K562 (cell line): ENCODE measurements around the gene MRPS18B. TPM values are rescaled to one million over a fixed set of nuclear protein-coding genes. Genes with fewer than 3 reads are reported as not detected.
A peak's percentile ranks its signal among the peaks of the same experiment; 100 is the strongest.

ENCODE experiments used
- ARNT ChIP-seq, 2 experiments: fragments of 450-650 bp; IDR thresholded peaks; 2 replicates each; pipeline ENCODE4 v1.6.1; 2016; ENCODE audit warnings: mild to moderate bottlenecking in 1 of 2
- BRD4 ChIP-seq: fragments of 200-600 bp; sonication (generic); IDR thresholded peaks from 2 replicates; pipeline ENCODE4 v1.6.1; 2017; ENCODE audit warnings: inconsistent platforms
- DDX20 ChIP-seq: fragments of 450-650 bp; IDR thresholded peaks from 2 replicates; pipeline ENCODE4 v1.6.1; 2016; ENCODE audit warnings: missing genetic modification characterization, low read depth, mild to moderate bottlenecking, missing compliant biosample characterization, moderate library complexity
- FOXK1 ChIP-seq: sonication (generic); formaldehyde crosslinking; IDR thresholded peaks from 2 replicates; pipeline ENCODE4 v1.8.0; 2022; ENCODE audit warnings: missing genetic modification reagents, mild to moderate bottlenecking, borderline replicate concordance
- GTF2F1 ChIP-seq: IDR thresholded peaks from 2 replicates; pipeline ENCODE4 v1.6.1; 2011; ENCODE audit warnings: low read depth, low read length, improper control_type of control experiment
- MAX ChIP-seq: sonication (generic); formaldehyde crosslinking; IDR thresholded peaks from 2 replicates; pipeline ENCODE4 v1.9.0; 2022; ENCODE audit warnings: mild to moderate bottlenecking, missing genetic modification reagents
- MAZ ChIP-seq, 2 experiments: fragments of 450-650 bp in 1 of 2; sonication (generic) in 1 of 2; formaldehyde crosslinking; IDR thresholded peaks in 1 of 2; conservative IDR thresholded peaks in 1 of 2; 2 replicates each; pipeline versions ENCODE4 v1.4.0 to v1.5.0; 2020; ENCODE audit warnings: mild to moderate bottlenecking in 1 of 2, missing genetic modification reagents in 1 of 2
- MEF2A ChIP-seq: IDR thresholded peaks from 2 replicates; pipeline ENCODE4 v1.6.1; 2011; ENCODE audit warnings: low read depth, mild to moderate bottlenecking, low read length, moderate library complexity; ENCODE audit not compliant: control insufficient read depth
- NELFE ChIP-seq: IDR thresholded peaks from 2 replicates; pipeline ENCODE4 v1.6.1; 2011; ENCODE audit warnings: mild to moderate bottlenecking; ENCODE audit not compliant: insufficient read depth, insufficient read length
- SIX5 ChIP-seq, 2 experiments: IDR thresholded peaks; 2 replicates each; pipeline ENCODE4 v1.6.1; 2011; ENCODE audit warnings: low read length in 2 of 2, borderline replicate concordance in 1 of 2, low read depth in 1 of 2, mild to moderate bottlenecking in 1 of 2, moderate library complexity in 1 of 2; ENCODE audit not compliant: insufficient read depth in 1 of 2
- TCFL5 ChIP-seq: fragments of 250-450 bp; sonication (Bioruptor Pico); conservative IDR thresholded peaks from 2 replicates; pipeline ENCODE4 v1.6.1; 2021; ENCODE audit warnings: mild to moderate bottlenecking, moderate library complexity, matching md5 sums
- XRCC3 ChIP-seq: fragments of 450-650 bp; IDR thresholded peaks from 2 replicates; pipeline ENCODE4 v1.6.1; 2017; ENCODE audit warnings: mild to moderate bottlenecking, moderate library complexity
- XRCC4 ChIP-seq: IDR thresholded peaks from one replicate; pipeline ENCODE4 v1.6.1; 2011; ENCODE audit not compliant: insufficient read depth, insufficient read length; ENCODE audit errors: extremely low read depth
- ZEB2 ChIP-seq: fragments of 450-650 bp; IDR thresholded peaks from 2 replicates; pipeline ENCODE4 v1.6.1; 2016
- ZNF217 ChIP-seq: sonication (generic); formaldehyde crosslinking; IDR thresholded peaks from 2 replicates; pipeline ENCODE4 v1.8.0; 2022; ENCODE audit warnings: mild to moderate bottlenecking, missing genetic modification reagents
- ZNF316 ChIP-seq: fragments of 450-650 bp; IDR thresholded peaks from 2 replicates; pipeline ENCODE4 v1.6.1; 2016
- ZNF444 ChIP-seq: fragments of 250-450 bp; sonication (Bioruptor Pico); IDR thresholded peaks from 2 replicates; pipeline ENCODE4 v1.4.0; 2020; ENCODE audit warnings: mild to moderate bottlenecking, moderate library complexity
- ZNF695 ChIP-seq: fragments of 450-650 bp; formaldehyde crosslinking; IDR thresholded peaks from 2 replicates; pipeline ENCODE4 v1.4.0; 2020; ENCODE audit warnings: mild to moderate bottlenecking, moderate library complexity
- ZNF707 ChIP-seq: fragments of 250-450 bp; sonication (Bioruptor Pico); conservative IDR thresholded peaks from 2 replicates; pipeline ENCODE4 v1.8.0; 2022; ENCODE audit warnings: inconsistent platforms, mild to moderate bottlenecking, moderate library complexity
- ZNF780A ChIP-seq: fragments of 250-450 bp; sonication (Bioruptor Pico); IDR thresholded peaks from 2 replicates; pipeline ENCODE4 v1.5.0; 2021; ENCODE audit warnings: mild to moderate bottlenecking
- ZSCAN32 ChIP-seq: fragments of 450-650 bp; formaldehyde crosslinking; IDR thresholded peaks from 2 replicates; pipeline ENCODE4 v1.4.0; 2020; ENCODE audit warnings: mild to moderate bottlenecking, moderate library complexity
- polyA plus RNA-seq, 8 experiments: library from polyadenylated mRNA; depleted of rRNA in 4 of 8; stranded (reverse) in 5 of 8; unstranded in 3 of 8; fragments of >200 nt; fragmentation: Nextera tagmentation in 2 of 8; fragmentation: Illumina TruSeq in 1 of 8; extraction: Ambion mirVana in 2 of 8; extraction: Trizol in 1 of 8; gene quantifications; 2 replicates each; pipeline versions ENCODE4 v1.2.1 to v1.2.3, GENCODE V29; 2011 to 2014; ENCODE audit warnings: inconsistent platforms in 1 of 8, missing spikeins in 1 of 8
- total RNA-seq, 7 experiments: library from RNA; depleted of rRNA in 6 of 7; stranded (reverse); fragments of >200 nt in 6 of 7; fragmentation: Illumina TruSeq in 2 of 7; extraction: Trizol in 2 of 7; gene quantifications; 2 replicates each; pipeline versions ENCODE4 v1.2.1 to v1.2.3, GENCODE V29; 2011 to 2021; ENCODE audit warnings: low replicate concordance in 1 of 7
- TF ChIP-seq, protein P1 (sequence below): sonication (generic); formaldehyde crosslinking; IDR thresholded peaks from 2 replicates; pipeline ENCODE4 v1.8.1; 2023; ENCODE audit warnings: mild to moderate bottlenecking, missing genetic modification reagents
- TF ChIP-seq, protein P2 (sequence below), 2 experiments: fragments of 150-350 bp in 1 of 2; IDR thresholded peaks; 2 replicates each; pipeline ENCODE4 v1.6.1; 2012 to 2016; ENCODE audit warnings: low read depth in 2 of 2, low read length in 2 of 2, mild to moderate bottlenecking in 1 of 2, moderate library complexity in 1 of 2

MRPS18B gene
- total and polyA plus RNA-seq, 9 of the 15 experiments (the other 6 are each of a cell fraction or from before 2014, with no cell fraction given), result 132 to 383 (median 178) TPM

DNA sequence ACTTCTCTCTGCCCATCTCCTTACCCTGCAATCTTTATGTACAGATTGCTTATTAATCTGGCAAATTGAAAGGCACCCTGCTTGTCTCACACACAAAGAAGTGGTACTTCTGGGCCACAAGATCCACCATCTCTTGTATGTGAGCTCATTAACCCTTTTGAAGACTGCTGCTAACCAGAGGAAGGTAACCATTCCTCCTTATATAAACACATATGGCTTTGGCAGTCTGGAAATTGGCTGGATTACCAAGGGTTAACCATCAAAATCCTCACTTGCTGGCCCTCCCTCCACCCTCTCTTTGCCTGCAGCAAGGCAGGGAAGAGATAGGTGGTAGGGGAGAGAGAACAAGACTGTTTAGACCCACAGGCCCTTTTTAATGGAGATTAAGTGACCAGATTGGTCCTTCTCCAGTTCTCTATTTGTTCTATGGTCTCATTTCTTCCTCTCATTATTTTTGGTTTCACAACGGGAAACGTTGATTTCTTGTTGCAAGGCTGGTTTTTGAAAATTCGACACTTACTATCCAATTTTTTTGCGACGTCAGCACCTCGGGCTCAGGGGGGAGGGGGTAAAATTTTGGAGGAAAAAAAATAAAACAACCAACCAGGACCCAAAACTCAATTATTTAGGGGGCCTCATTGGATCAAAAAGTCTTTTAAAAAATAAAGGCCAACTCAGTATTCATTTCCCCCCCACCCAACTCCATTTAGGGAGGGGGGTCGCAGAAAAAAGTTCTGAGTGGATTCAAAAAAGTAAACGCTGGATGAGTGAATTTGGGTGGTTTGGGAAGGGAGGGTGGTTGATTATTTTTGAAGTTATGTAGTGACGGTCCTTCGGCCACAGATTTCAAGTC, 1.5 kb upstream of the MRPS18B start (continued):
- TF ChIP-seq, protein P1, sequence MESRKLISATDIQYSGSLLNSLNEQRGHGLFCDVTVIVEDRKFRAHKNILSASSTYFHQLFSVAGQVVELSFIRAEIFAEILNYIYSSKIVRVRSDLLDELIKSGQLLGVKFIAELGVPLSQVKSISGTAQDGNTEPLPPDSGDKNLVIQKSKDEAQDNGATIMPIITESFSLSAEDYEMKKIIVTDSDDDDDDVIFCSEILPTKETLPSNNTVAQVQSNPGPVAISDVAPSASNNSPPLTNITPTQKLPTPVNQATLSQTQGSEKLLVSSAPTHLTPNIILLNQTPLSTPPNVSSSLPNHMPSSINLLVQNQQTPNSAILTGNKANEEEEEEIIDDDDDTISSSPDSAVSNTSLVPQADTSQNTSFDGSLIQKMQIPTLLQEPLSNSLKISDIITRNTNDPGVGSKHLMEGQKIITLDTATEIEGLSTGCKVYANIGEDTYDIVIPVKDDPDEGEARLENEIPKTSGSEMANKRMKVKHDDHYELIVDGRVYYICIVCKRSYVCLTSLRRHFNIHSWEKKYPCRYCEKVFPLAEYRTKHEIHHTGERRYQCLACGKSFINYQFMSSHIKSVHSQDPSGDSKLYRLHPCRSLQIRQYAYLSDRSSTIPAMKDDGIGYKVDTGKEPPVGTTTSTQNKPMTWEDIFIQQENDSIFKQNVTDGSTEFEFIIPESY (CRISPR knock-in tag), result no peak; the same call in 1 of the 2 replicates
- peak; percentile 97 for TF ChIP-seq FOXK1
- TF ChIP-seq, protein P2, sequence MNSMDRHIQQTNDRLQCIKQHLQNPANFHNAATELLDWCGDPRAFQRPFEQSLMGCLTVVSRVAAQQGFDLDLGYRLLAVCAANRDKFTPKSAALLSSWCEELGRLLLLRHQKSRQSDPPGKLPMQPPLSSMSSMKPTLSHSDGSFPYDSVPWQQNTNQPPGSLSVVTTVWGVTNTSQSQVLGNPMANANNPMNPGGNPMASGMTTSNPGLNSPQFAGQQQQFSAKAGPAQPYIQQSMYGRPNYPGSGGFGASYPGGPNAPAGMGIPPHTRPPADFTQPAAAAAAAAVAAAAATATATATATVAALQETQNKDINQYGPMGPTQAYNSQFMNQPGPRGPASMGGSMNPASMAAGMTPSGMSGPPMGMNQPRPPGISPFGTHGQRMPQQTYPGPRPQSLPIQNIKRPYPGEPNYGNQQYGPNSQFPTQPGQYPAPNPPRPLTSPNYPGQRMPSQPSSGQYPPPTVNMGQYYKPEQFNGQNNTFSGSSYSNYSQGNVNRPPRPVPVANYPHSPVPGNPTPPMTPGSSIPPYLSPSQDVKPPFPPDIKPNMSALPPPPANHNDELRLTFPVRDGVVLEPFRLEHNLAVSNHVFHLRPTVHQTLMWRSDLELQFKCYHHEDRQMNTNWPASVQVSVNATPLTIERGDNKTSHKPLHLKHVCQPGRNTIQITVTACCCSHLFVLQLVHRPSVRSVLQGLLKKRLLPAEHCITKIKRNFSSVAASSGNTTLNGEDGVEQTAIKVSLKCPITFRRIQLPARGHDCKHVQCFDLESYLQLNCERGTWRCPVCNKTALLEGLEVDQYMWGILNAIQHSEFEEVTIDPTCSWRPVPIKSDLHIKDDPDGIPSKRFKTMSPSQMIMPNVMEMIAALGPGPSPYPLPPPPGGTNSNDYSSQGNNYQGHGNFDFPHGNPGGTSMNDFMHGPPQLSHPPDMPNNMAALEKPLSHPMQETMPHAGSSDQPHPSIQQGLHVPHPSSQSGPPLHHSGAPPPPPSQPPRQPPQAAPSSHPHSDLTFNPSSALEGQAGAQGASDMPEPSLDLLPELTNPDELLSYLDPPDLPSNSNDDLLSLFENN (IDR thresholded peaks at IDR 0.05; ENCODE audit: low read depth in 2 of 2, low read length in 2 of 2), result peak in 1 of 2 experiments; percentile 26; a peak in 1 of 4 replicates
- 0 out of 2 replicates have a peak, but pooled peaks have one; percentile 2 for TF ChIP-seq ZNF444 (CRISPR knock-in tag)
- no peak for TF ChIP-seq GTF2F1
- TF ChIP-seq DDX20 (tag), result no peak
- TF ChIP-seq MEF2A, result no peak
- no peak for TF ChIP-seq ZNF707 (CRISPR knock-in tag)
- no peak for TF ChIP-seq XRCC3
- TF ChIP-seq ZNF316, result peak; percentile 98
- no peak for TF ChIP-seq SIX5 (IDR thresholded peaks at IDR 0.05; ENCODE audit: borderline replicate concordance in 1 of 2, insufficient read depth in 1 of 2, low read depth in 1 of 2, low read length in 2 of 2)
- peak in 1 of 2 experiments; percentile 18; a peak in 1 of 4 replicates for TF ChIP-seq ARNT (IDR thresholded peaks at IDR 0.05)
- no peak for TF ChIP-seq ZNF695 (CRISPR knock-in tag)
- no peak; the same call in 1 of the 2 replicates for TF ChIP-seq BRD4
- no peak for TF ChIP-seq NELFE
- TF ChIP-seq TCFL5 (CRISPR knock-in tag), result 0 out of 2 replicates have a peak, but pooled peaks have one; percentile 7
- TF ChIP-seq ZNF780A (CRISPR knock-in tag), result no peak
- TF ChIP-seq MAX (CRISPR knock-in tag), result no peak
- peak; percentile 12; the same call in 1 of the 2 replicates for TF ChIP-seq ZSCAN32 (CRISPR knock-in tag)
- TF ChIP-seq MAZ (CRISPR knock-in tag; conservative IDR thresholded peaks at IDR 0.05 in 1 of 2, IDR thresholded peaks at IDR 0.05 in 1 of 2), result peak in 1 of 2 experiments; percentile 74; a peak in 2 of 4 replicates
- TF ChIP-seq ZNF217 (CRISPR knock-in tag), result no peak
- TF ChIP-seq ZEB2, result no peak
- TF ChIP-seq XRCC4, result no peak
